Measurements from ENCODE around the gene PPP1R12C.

- TF ChIP-seq CTCF (IDR thresholded peaks at IDR 0.05) (no peak), POLR2A (IDR thresholded peaks at IDR 0.05) (no peak)
Observed at GRCh38 chr19:55069865-55070197, 47.6 kb downstream of the PPP1R12C start.

Data from breast epithelium (tissue), 3 donors.